Measurements from ENCODE around the gene SLC29A2. TPM values are rescaled to one million over a fixed set of nuclear protein-coding genes. Genes with fewer than 3 reads are reported as not detected.

The SLC29A2 gene
- total and polyA plus RNA-seq, 2 of the 8 experiments (the other 6 are each of a cell fraction or from before 2014, with no cell fraction given), result 29.3 to 31.6 TPM

- peaks cover 5% of the 10 kb centered on the region for H3K23me2 ChIP-seq (ENCODE audit: low read depth, low read length)
- H2BK20ac ChIP-seq (ENCODE audit: low read length), result peak overlapping the region; percentile 77
- no peaks in the 10 kb centered on the region for H3K79me2 ChIP-seq (ENCODE audit: control insufficient read depth in 1 of 2, insufficient read depth in 2 of 2, low read length in 2 of 2)
- peak overlapping the region; percentile 7 for H3K56ac ChIP-seq (replicated peaks; ENCODE audit: insufficient read length, low read depth, low read length)
- H3K4me3 ChIP-seq (ENCODE audit: extremely low read depth in 1 of 4, insufficient read depth in 2 of 4, low read depth in 3 of 4, low read length in 4 of 4), result peak overlapping the region in 1 of 4 experiments; percentile 40; a peak in 1 of 8 replicates
- peaks cover 9 to 28% (median 19%) of the 10 kb centered on the region in 4 experiments for H3K4me1 ChIP-seq (replicated peaks in 1 of 4; ENCODE audit: control insufficient read depth in 3 of 4, insufficient read depth in 4 of 4, low read length in 3 of 4)
- peak overlapping the region; percentile 93; the same call in 1 of the 2 replicates for H2BK15ac ChIP-seq (ENCODE audit: low read length)
- peak overlapping the region; percentile 72 for H3K18ac ChIP-seq (ENCODE audit: extremely low read depth, low read length)
- peak overlapping the region; percentile 89; the same call in 1 of the 2 replicates for H2AK5ac ChIP-seq (ENCODE audit: low read depth, low read length)
- ChIA-PET CTCF (ENCODE audit: partially characterized antibody) (interaction anchor here (0.6 to 11.7 kb wide), 16 partner anchors 9 to 1295 kb away, joined by 3 to 242 read pairs (median 4); partner anchors contain the start of gene RIN1), POLR2A (ENCODE audit: partially characterized antibody) (interaction anchor here (0.8 to 3.5 kb wide), 16 partner anchors 9 to 121 kb away, joined by 3 to 19 read pairs (median 5); partner anchors contain the start of genes BRMS1, MRPL11, RIN1 and YIF1A)
- no peak for FAIRE-seq
- peak overlapping the region; percentile 43 to 69 for H3K4me2 ChIP-seq (ENCODE audit: insufficient read depth in 1 of 2, low read depth in 2 of 2, low read length in 2 of 2)
- peak overlapping the region; percentile 98 for H2BK12ac ChIP-seq (ENCODE audit: low read depth, low read length)
- peak overlapping the region; percentile 98 for H4K91ac ChIP-seq (replicated peaks; ENCODE audit: insufficient read length, low read length)
- H4K20me1 ChIP-seq (replicated peaks in 1 of 2; ENCODE audit: control insufficient read depth in 1 of 2, insufficient read depth in 2 of 2, low read length in 2 of 2), result no peaks in the 10 kb centered on the region
- peak overlapping the region; percentile 51; the same call in 1 of the 2 replicates for H2AFZ ChIP-seq (ENCODE audit: low read length)
- 54% methylated on average over 13 of the region's 16 CpGs; no CpG with 5 or more reads in 1 of the 2 experiments for WGBS, 2 experiments (ENCODE audit: extremely low coverage in 1 of 2, insufficient coverage in 1 of 2, insufficient read length in 1 of 2, insufficient replicate concordance in 2 of 2, low coverage in 1 of 2, low lambda C conversion rate in 2 of 2, missing lambda C conversion rate in 1 of 2)
- DNase-seq (ENCODE audit: low read depth in 1 of 2, low spot score in 2 of 2), result no peak
- H3K9ac ChIP-seq (replicated peaks in 1 of 4; ENCODE audit: extremely low read depth in 1 of 4, low read depth in 3 of 4, low read length in 3 of 4), result peak overlapping the region in 2 of 4 experiments; percentile 19 to 39; a peak in 3 of 7 replicates
- peak overlapping the region; percentile 38; the same call in 1 of the 2 replicates for H4K8ac ChIP-seq (ENCODE audit: extremely low read depth, insufficient read depth, low read length)
- no peaks in the 10 kb centered on the region for H3K36me3 ChIP-seq (ENCODE audit: control insufficient read depth in 2 of 4, insufficient read depth in 4 of 4, low read length in 3 of 4)
- H3K23ac ChIP-seq (ENCODE audit: insufficient read length), result no peak overlapping the region
- H3K4ac ChIP-seq (replicated peaks; ENCODE audit: insufficient read length, low read depth, low read length), result peak overlapping the region; percentile 95
- peak overlapping the region; percentile 32; the same call in 1 of the 2 replicates for H3K27ac ChIP-seq (ENCODE audit: low read depth, low read length)
- no peaks in the 10 kb centered on the region for H3K79me1 ChIP-seq (ENCODE audit: low read depth, low read length)
- H3K14ac ChIP-seq (ENCODE audit: insufficient read length), result no peak overlapping the region
- no peaks in the 10 kb centered on the region for H3K9me3 ChIP-seq (ENCODE audit: insufficient read depth in 2 of 2, low read depth in 1 of 2, low read length in 1 of 2)
- peak overlapping the region; percentile 49 for H2BK120ac ChIP-seq (replicated peaks; ENCODE audit: low read depth, low read length)
- peak overlapping the region; percentile 33 for H4K5ac ChIP-seq (ENCODE audit: insufficient read length, low read depth, low read length)
- H3K27me3 ChIP-seq (replicated peaks in 1 of 4; ENCODE audit: control insufficient read depth in 3 of 4, extremely low read depth in 1 of 4, insufficient read depth in 3 of 4, low read length in 3 of 4), result peaks cover 0 to 5% (median 0%) of the 10 kb centered on the region in 4 experiments; a peak in 3 of 7 replicates
- peak overlapping the region; percentile 85; the same call in 1 of the 2 replicates for H2BK5ac ChIP-seq (ENCODE audit: low read depth, low read length)
- TF ChIP-seq SAP30 (IDR thresholded peaks at IDR 0.05; ENCODE audit: insufficient read depth, insufficient replicate concordance, low read length) (no peak), MAFK (IDR thresholded peaks at IDR 0.05; ENCODE audit: low read depth, low read length) (no peak), RBBP5 (IDR thresholded peaks at IDR 0.05; ENCODE audit: borderline replicate concordance, low read depth, low read length) (no peak; the same call in 1 of the 2 replicates), BRCA1 (IDR thresholded peaks at IDR 0.05; ENCODE audit: low read depth, low read length) (no peak), KDM5A (IDR thresholded peaks at IDR 0.05; ENCODE audit: low read length) (no peak), JUND (IDR thresholded peaks at IDR 0.05; ENCODE audit: low read length) (no peak), MAX (IDR thresholded peaks at IDR 0.05) (peak; percentile 91), RXRA (IDR thresholded peaks at IDR 0.05; ENCODE audit: insufficient read depth, low read depth, low read length) (no peak)
These were observed 53.6 kb downstream of the SLC29A2 start for GRCh38 chr11:66317723-66318599.
